Keratinocyte (primary cell): ENCODE measurements around the gene IP6K2. TPM values are rescaled to one million over a fixed set of nuclear protein-coding genes. Genes with fewer than 3 reads are reported as not detected.
"Not testable (repeated sequence)": the region's sequence is repeated elsewhere in the genome, so short reads cannot be mapped to it uniquely, and the experiment has no call there.

Experiments
- DNase-seq: peaks from one replicate; pipeline ENCODE4 v3.0.0-alpha.2; 2011; ENCODE audit warnings: low read depth, missing footprints, low spot score
- FAIRE-seq: peaks from 2 replicates; lab custom pipeline; 2011; peaks lifted over from hg19 to GRCh38; lab: Jason Lieb, UNC
- H2AFZ ChIP-seq: 2 replicates; pipeline ENCODE4 v1.6.0; 2012; ENCODE audit warnings: low read length, control low read depth, inconsistent platforms; ENCODE audit not compliant: control insufficient read depth
- H3K27ac ChIP-seq: 2 replicates; pipeline ENCODE4 v1.5.1; 2011; ENCODE audit warnings: low read length; ENCODE audit not compliant: control insufficient read depth, insufficient read depth
- H3K27me3 ChIP-seq: 3 replicates; pipeline ENCODE4 v1.6.0; 2011; ENCODE audit warnings: low read length; ENCODE audit not compliant: control insufficient read depth, insufficient read depth; ENCODE audit errors: extremely low read depth
- H3K36me3 ChIP-seq, 2 experiments: 2 replicates in 1 of 2; 3 replicates in 1 of 2; pipeline ENCODE4 v1.5.1; 2011; ENCODE audit warnings: low read length in 2 of 2, mild to moderate bottlenecking in 1 of 2; ENCODE audit not compliant: control insufficient read depth in 2 of 2, insufficient read depth in 2 of 2; ENCODE audit errors: extremely low read depth in 1 of 2
- H3K4me1 ChIP-seq: 3 replicates; pipeline ENCODE4 v1.5.1; 2011; ENCODE audit warnings: low read length; ENCODE audit not compliant: control insufficient read depth, insufficient read depth; ENCODE audit errors: extremely low read depth
- H3K4me2 ChIP-seq: 3 replicates; pipeline ENCODE4 v1.6.0; 2011; ENCODE audit warnings: low read depth, low read length; ENCODE audit not compliant: control insufficient read depth, insufficient read depth; ENCODE audit errors: extremely low read depth
- H3K4me3 ChIP-seq, 3 experiments: fragments of 200-600 bp in 1 of 3; sonication (generic) in 1 of 3; 2 replicates in 2 of 3; 3 replicates in 1 of 3; pipeline ENCODE4 v1.5.1; 2011 to 2016; ENCODE audit warnings: low read length in 3 of 3, mild to moderate bottlenecking in 3 of 3, control low read depth in 2 of 3, inconsistent platforms in 1 of 3, low read depth in 1 of 3, mixed read lengths in 1 of 3, mixed run types in 1 of 3, moderate library complexity in 1 of 3; ENCODE audit not compliant: control insufficient read depth in 2 of 3, insufficient read depth in 2 of 3; ENCODE audit errors: extremely low read depth in 1 of 3
- H3K79me2 ChIP-seq: 2 replicates; pipeline ENCODE4 v1.6.0; 2012; ENCODE audit warnings: low read length; ENCODE audit not compliant: control insufficient read depth, insufficient read depth
- H3K9ac ChIP-seq: 3 replicates; pipeline ENCODE4 v1.6.0; 2011; ENCODE audit warnings: low read length; ENCODE audit not compliant: control insufficient read depth, insufficient read depth; ENCODE audit errors: extremely low read depth
- H3K9me1 ChIP-seq: 3 replicates; pipeline ENCODE4 v1.6.0; 2011; ENCODE audit warnings: low read length; ENCODE audit not compliant: control insufficient read depth, insufficient read depth; ENCODE audit errors: extremely low read depth
- H3K9me3 ChIP-seq: 2 replicates; pipeline ENCODE4 v1.5.1; 2012; ENCODE audit warnings: low read depth, low read length; ENCODE audit not compliant: control insufficient read depth
- H4K20me1 ChIP-seq: 3 replicates; pipeline ENCODE4 v1.6.0; 2011; ENCODE audit warnings: low read length; ENCODE audit not compliant: control insufficient read depth, insufficient read depth; ENCODE audit errors: extremely low read depth
- EZH2 ChIP-seq: IDR thresholded peaks from one replicate; pipeline ENCODE4 v1.6.1; 2012; ENCODE audit warnings: inconsistent platforms, mild to moderate bottlenecking, low read length, moderate library complexity
- dilution Hi-C: fragments of 300-500 bp; cut with MboI; formaldehyde crosslinking; loops from one replicate; pipeline ENCODE4 v1.7.0; 2020; ENCODE audit warnings: low sequenced_read_pairs; ENCODE audit not compliant: extremely low pct_ligation_motif_present
- polyA plus RNA-seq, 5 experiments: library from polyadenylated mRNA; depleted of rRNA in 3 of 5; stranded (reverse) in 3 of 5; stranded (forward) in 1 of 5; unstranded in 1 of 5; fragments of >200 nt; gene quantifications; 1 replicate in 1 of 5; 2 replicates in 3 of 5; 3 replicates in 1 of 5; pipeline versions ENCODE4 v1.2.1 to v1.2.3, GENCODE V29; 2011 to 2012; ENCODE audit warnings: missing spikeins in 2 of 5, low read depth in 1 of 5, low replicate concordance in 1 of 5
- TF ChIP-seq, protein P1 (sequence below), 3 experiments: IDR thresholded peaks in 1 of 3; conservative IDR thresholded peaks in 1 of 3; optimal IDR thresholded peaks in 1 of 3; 2 replicates in 2 of 3; 3 replicates in 1 of 3; pipeline versions ENCODE3 to v1.5.1; 2011; ENCODE audit warnings: low read length in 3 of 3, mild to moderate bottlenecking in 3 of 3, moderate library complexity in 2 of 3, control low read depth in 1 of 3, inconsistent platforms in 1 of 3; ENCODE audit not compliant: insufficient read depth in 2 of 3; ENCODE audit errors: extremely low read depth in 1 of 3

The IP6K2 gene
- polyA plus RNA-seq, 1 donor (not counting 4 experiments of a cell fraction or from before 2014, with no cell fraction given), result 110 TPM

DNA sequence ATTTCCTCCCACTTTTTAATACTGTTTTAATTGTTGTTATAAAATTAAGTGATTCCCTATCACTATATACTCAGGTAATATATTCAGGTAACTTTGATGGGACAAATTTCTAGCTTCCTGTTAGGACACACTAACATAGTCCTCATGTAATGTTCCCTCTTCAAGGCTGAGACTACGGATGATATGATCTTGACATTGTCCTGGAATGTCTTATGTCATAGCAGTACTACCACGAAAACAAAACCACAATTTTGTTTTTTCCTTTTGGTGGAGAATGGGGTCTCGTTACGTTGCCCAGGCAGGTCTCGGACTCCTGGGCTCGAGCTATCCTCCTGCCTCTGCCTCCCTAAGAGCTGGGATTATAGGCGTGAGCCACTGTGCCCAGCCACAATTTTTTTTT, 26.8 kb upstream of the IP6K2 start:
- no peaks in the 10 kb centered on the region for H3K27me3 ChIP-seq
- FAIRE-seq, result no peak

DNA sequence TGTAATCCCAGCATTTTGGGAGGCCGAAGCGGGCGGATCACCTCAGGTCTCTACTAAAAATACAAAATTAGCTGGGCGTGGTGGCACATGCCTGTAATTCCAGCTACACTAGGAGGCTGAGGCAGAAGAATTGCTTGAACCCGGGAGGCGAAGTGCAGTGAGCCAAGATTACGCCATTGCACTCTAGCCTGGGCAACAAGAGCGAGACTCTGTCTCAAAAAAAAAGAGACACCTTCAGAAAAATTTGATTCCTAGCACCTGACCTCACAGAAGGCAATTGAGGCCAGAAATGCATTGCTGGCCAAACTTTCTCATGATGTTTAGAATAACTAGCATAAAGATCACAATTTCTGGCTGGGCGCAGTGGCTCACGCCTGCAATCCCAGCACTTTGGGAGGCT, 24.2 kb upstream of the IP6K2 start:
- H3K9me1 ChIP-seq, H3K36me3 ChIP-seq, H3K27me3 ChIP-seq, H2AFZ ChIP-seq, dilution Hi-C loops, DNase-seq, H3K79me2 ChIP-seq, H4K20me1 ChIP-seq, H3K9ac ChIP-seq, H3K27ac ChIP-seq, H3K4me3 ChIP-seq, FAIRE-seq, H3K9me3 ChIP-seq, H3K4me2 ChIP-seq: not testable (repeated sequence)
- H3K4me1 ChIP-seq, result peaks cover 12% of the 10 kb centered on the region

More for the DNA sequence above, 26.8 kb upstream of the IP6K2 start:
- Histone ChIP-seq H4K20me1 (no peaks in the 10 kb centered on the region), H3K9me3 (no peaks in the 10 kb centered on the region), H3K9me1 (no peaks in the 10 kb centered on the region), H3K4me3 (no peak overlapping the region), H3K36me3 (peaks cover 2 to 4% of the 10 kb centered on the region in 2 experiments), H3K4me2 (no peak overlapping the region), H3K27ac (no peak overlapping the region), H2AFZ (no peak overlapping the region), H3K9ac (no peak overlapping the region), H3K4me1 (peaks cover 12% of the 10 kb centered on the region), H3K79me2 (no peaks in the 10 kb centered on the region)
- dilution Hi-C loops, result no loop called here
- TF ChIP-seq, protein P1, sequence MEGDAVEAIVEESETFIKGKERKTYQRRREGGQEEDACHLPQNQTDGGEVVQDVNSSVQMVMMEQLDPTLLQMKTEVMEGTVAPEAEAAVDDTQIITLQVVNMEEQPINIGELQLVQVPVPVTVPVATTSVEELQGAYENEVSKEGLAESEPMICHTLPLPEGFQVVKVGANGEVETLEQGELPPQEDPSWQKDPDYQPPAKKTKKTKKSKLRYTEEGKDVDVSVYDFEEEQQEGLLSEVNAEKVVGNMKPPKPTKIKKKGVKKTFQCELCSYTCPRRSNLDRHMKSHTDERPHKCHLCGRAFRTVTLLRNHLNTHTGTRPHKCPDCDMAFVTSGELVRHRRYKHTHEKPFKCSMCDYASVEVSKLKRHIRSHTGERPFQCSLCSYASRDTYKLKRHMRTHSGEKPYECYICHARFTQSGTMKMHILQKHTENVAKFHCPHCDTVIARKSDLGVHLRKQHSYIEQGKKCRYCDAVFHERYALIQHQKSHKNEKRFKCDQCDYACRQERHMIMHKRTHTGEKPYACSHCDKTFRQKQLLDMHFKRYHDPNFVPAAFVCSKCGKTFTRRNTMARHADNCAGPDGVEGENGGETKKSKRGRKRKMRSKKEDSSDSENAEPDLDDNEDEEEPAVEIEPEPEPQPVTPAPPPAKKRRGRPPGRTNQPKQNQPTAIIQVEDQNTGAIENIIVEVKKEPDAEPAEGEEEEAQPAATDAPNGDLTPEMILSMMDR (optimal IDR thresholded peaks at IDR 0.05 in 1 of 3, IDR thresholded peaks at IDR 0.05 in 1 of 3, conservative IDR thresholded peaks at IDR 0.05 in 1 of 3; ENCODE audit: extremely low read depth in 1 of 3, insufficient read depth in 2 of 3, low read length in 3 of 3), result no peak
- no peak for TF ChIP-seq EZH2
- no peak for DNase-seq
